SIG-M5 (cell line): ENCODE data around the gene IL22.

Experiments
- DNase-seq: peaks from one replicate; lab custom pipeline; 2025; lab: John Stamatoyannopoulos, UW

IL22 gene

DNA sequence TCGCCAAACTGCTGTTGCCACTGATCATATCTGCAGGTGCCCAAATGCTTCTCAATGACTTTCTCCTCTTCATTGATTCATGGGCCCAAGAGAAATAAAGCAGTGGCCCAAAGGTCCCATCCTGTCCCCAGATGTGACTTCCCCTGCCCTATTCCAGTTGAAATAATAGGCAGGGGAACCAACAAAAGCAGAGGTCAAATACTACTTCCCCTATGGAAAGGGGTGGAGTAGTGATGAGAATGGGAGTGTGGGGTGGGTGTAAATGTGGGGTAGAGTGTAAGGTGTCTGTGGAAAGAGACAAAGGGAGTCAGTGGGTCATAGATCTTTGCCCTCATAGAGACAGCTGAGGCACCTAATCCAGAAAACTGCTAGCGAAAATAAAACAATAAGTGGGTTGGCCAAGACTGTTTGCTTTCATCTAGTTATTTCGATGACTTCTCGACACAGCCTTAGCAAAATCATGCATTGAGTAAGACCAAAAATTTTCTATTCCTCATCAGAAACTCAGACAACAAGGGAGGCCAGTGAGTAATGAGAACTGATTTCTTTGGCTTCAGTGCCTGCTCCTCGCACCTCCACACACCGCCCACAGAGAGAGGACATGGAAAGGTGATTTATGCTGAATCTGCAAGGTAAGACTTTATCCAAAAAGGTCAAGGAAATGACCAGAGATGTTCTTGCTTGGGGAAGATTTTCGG lies 10.9 kb upstream of the IL22 start:
- no peak for DNase-seq

DNA sequence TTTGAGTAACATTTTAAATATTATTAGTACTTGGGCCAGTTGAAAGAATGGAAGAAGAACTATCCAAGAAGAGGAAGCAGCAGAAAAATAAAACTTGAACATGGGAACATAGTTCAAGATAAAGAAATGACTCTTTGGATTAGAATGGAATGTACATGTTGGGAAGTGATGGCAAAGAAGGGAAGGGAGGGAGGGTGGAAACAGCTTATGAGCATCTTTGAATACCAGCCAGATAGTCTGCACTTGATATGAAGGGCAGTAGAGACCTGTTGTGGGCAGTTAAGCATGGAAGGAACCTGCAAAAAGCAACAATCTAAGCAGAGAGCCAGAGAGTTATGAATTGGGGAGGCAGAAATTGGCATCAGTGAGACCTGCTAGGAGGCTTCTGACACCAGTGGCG lies 10.0 kb upstream of the IL22 start:
- DNase-seq = no peak

DNA sequence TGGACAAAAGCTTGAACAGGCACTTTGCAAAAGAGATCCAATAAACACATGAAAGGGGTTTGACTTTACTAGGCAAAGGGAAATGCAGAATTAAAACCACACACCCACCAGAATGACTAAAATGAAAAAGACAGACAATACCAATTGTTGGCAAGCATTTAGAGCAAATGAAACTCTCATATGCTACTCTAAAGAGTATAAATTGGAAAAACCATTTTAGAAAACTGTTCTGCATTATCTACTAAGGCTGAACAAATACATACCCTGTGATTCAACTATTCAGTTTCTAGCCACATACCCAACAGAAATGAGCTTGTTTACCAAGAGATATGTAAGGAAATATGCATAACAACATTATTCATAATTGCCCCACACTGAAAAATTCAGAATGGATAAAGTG lies 8.5 kb upstream of the IL22 start:
- no peak for DNase-seq

DNA sequence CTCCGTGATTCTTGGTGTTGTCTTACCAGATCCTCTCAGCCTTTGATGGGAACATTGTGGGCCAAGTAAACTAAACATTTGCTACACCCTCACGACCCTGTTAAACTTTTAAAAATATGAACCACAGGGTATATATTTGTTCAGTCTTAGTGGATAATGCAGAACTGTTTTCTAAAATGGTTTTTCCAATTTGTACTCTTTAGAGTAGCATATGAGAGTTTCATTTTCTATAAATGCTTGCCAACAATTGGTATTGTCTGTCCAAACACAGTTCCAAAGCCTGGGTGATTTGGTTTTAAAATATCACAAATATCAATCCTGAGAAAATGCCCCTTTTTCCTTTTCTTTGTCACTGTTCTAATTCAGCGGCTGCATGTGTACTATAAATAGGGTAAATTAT lies 6.7 kb upstream of the IL22 start:
- no peak for DNase-seq

DNA sequence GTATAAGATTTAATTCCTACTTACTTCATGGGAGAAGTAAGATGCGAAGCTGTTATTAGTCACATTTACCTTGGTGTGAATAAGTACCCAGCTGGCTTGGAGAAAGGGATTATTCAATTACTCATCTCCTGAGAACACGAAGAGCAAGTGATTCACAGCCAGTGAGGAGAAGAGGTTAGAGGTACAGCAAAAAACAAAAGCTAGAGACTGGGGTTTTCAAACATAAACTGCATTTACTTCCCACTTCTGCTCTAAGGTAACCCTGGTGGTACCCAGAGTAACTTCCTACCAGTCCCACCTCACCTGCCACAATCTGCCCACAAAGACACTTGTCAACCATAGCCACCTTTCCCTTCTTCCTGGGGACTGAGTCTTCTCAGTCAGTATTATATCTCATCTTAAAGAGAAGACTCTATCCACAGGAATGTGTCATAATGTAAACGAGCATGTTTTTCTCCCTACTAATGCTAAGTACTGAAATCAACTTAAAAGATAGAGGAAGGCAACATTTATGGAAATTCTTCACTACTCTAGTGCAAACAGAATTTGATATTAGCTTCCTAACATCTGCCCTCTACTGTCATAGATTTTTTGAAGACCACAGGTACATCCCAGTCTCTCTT lies 6.0 kb upstream of the IL22 start:
- no peak for DNase-seq

DNA sequence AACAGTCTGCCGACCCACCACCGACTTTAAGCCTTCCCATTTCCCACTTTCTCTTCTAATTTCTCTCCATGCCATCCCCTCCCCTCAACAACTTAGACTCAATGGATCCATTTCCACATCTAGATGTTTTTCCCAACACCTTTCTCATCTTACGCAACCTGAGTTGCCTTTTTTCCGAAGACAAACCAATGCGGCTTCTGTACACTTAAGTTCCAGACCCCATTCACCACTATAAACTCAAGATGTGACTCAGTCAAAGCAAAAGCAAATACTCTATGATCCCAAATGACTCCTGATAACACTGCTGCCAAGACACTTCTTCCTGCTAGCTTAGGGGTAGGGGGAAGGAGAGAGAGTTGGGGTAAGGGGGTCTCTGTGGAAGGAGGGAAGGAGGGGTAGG lies 1.3 kb downstream of the IL22 start:
- no peak for DNase-seq

DNA sequence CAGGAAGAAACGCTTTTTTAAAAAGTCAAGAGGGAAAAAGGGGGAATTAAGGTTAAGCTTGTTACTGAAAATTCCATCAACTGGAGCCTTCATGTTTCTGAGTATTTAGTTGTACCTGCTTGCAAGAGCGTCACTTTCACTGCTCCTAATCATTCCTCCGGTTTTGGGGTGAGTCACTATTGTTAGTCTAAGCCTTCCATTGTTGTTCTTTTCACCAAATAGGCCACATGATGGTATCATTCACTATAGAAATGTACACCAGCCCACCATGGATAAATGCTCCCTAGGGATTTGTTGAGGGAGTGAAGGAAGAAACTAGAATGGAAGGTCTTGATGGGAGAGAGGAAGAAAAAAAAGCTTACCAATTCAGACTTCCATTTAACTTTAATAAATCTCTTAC lies 3.0 kb downstream of the IL22 start:
- DNase-seq = no peak

DNA sequence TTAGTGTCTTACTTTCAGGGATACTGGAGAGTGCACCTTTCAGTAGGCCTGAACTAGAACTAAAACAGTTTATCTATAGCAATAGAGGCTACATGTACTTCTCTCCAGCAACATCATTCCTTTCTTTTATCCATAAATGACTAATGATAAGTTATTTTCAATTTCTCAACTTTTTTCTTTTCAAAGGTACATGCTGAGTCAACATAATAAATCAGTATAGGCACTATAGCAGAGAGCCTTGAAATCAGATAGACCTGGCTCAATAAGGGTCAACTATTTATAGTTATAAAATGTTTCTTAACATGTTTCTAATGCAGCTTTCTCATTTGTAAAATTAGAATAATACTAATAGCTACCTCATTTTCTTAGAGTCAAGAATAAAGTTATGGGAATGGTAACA lies 5.6 kb downstream of the IL22 start:
- DNase-seq = no peak

DNA sequence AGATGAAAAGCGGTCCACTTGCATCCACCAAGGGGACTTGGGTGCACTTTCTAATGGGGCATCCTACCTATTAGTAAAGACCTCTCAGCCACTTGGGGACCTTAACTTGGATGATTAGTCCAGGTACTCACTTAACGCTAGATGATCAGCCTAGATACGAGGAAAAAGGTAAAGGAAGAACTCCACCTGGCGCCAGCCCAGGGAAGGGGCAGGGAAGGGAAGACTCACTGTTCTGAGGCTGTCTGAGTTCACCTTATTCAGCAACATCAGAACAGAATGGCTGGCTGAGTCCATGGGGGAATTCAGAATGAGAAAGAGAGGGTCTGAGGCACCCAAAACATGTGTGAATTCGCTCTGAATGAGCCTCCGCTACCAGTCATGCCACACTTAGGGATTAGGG lies 7.1 kb downstream of the IL22 start:
- DNase-seq = no peak

DNA sequence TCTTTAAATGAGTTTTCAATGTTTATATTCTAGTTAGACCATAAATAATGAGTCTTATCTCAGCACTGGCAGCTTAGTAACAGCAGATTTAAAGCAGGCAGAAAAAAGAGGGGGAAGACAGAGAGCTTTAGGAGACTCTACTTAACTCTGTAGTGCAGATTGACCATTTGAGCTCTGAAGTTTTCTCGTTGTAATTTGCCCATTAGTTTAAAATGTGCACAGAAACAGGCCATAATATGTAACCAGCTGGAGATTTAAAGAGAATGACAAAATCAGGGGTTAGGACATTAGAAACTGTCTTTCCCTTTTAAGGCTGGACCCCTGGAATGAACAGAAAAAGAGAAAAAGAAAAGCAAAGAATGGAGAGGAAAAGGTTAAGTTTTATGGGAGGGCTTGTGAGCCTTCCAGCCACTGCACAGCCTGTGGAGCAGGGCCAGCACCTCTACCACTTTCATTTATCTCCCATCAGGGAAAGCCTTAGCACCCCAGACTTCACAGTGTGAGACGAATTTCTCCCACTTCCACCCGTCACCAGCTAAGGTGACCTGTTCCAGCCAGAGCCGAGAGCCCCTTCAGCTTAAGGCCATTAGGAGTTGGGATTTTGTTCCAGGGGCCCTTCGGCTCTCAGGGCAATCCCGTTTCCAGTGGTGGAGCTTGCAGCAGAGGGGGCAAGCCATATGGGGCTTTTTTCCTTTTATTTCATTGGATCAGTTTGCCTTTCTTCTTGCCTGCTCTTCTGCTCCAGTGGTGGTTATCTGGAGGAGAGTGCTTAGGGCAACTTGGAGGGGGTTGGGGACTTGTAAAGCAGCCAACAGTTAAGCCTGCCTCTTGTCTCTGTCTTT lies 8.0 kb downstream of the IL22 start:
- DNase-seq = no peak

DNA sequence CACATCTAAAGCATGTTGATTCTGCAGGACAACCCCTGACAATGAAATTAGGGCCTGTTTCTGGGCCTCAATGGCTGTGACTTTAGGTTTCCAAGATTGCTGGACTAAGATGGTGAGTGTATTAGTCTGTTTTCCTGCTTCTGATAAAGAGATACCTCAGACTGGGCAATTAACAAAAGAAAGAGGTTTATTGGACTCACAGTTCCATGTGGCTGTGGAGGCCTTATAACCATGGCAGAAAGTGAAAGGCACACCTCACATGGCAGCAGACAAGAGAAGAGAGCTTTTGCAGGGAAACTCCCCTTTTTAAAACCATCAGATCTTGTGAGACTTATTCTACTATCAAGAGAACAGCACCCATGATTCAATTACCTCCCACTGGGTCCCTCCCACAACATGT lies 10.6 kb downstream of the IL22 start:
- DNase-seq = no peak

DNA sequence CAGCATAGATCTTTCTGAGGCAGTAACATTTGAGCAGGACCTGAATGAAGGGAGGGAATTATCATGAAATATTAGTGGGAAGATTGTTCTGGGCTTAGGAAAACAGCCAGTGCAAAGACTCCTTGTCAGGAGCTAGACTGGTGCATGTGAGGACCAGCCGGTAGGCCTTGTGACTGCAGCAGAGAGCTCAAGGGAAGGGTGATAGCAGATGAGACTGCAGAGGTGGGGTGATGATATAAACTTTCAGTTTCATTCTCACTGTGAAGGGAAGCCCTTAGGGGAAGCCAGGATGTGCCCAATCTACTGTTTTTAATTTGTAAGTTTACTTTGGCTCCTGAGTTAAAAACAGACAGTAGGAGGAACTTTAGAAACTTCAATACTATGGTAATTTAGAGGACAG lies 12.4 kb downstream of the IL22 start:
- no peak for DNase-seq

DNA sequence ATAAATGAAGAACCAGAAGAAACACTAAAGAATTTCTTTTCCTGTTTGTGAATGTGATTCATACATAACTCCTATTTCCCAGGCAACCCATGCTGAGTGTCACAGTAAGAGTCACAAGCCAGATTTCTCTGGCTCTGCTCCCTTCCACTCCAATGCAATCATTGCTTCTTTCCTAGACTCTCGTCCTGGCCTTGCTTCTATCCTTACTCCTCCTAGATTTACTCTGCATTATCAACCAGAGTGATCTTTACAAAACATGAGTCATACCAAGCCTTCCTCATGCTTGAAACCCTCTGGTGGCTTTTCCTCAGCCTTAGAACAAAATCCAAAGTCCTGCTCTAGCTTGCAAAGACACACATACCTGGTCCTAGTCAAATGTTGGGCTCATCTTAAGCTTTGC lies 13.3 kb downstream of the IL22 start:
- no peak for DNase-seq

DNA sequence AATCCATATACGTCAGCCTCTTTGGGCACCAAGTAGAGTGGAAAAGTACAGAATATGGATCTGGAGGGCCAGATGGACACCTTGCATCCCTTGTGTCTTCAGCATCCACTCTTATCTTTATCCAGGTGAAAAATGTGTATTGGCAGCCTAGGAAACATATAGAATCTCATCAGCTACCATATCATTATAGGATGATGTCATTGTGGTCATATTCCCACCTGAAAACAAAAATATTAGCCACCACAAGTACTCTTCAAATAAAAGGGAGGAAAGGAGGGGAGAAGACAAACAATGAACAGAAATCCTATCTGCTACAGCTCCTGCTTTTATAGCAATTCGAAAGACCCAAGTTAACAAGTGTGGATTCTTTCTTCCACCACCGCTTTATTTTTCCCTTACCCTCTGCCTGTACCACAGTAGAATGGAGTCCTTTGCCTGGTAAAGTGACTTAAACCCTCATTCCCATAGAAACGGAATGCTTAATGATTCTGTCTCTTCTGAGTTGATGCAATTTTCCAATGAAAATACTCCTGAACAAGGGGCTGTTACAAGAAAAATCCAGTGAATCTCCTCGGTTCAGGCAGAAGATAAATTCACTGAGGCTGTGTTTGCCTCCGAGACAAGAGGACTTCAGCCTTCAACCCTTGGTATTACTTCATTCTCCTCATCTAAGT lies 14.0 kb downstream of the IL22 start:
- DNase-seq = no peak

DNA sequence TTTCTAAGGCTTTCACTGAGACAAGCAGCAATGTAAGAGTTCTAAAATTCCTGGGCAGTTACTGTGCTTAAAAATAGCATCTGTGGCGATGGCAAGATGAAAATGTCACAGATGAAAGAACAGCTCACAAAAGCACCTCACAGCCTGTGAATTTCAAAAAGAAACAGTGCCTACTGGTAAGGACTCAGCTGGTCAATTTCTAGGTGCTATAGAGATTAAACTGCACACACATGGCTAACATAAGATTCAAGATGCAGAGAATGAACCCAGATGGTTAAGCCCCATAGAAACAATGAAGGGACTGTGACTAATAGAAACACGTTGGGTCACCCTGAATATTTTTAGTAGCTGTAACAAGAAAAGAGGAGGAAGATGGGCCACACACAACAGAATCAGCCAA lies 15.8 kb downstream of the IL22 start:
- no peak for DNase-seq

DNA sequence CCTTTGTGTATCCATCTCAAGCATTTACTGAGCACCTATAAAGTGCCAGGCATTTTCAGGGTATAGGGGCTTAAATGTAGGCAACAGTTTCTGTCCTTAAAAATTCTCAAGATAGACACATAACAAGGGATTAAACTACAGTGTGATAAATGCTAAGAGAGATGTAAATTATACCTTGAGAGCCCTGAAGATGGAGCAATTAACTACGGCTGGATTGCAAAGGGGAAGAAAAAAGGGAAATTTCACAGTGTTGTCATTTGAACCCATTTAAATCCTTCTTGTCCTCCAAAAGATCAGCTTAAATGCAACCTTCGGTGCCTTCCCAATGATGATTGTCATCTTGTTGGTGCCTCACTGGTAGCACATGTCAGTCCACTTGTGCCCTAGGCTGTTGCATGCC lies 16.3 kb downstream of the IL22 start:
- DNase-seq = no peak

DNA sequence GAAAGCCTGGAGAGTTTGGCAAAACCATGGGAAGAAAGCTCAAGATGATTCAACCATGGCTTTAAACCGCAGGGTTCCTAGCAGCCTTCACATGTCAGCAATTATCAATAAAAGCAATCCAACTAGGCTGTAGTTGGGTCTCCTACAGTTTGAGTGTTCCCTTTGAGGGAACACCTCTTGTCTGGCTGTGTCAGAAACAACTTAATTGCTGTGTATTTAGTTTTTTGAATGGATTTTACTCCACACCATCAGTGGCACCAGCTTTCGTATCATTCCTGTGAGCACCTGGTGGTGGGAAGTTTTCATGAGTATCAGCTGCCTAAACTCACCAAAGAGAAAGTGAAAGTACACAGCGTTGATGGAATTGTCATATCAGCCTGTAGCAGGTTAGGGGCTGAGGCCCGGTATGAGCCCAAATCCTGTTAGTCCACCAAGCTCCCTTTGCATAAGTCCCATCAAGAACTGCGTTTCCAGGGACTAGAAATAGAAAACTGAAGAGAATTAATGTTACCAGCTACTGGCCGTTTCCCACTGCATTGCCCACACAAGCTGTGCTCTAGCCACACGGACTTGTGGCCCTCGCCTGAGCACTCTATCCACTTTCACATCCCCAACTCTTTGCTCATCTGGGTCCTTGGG lies 16.9 kb downstream of the IL22 start:
- DNase-seq = no peak

DNA sequence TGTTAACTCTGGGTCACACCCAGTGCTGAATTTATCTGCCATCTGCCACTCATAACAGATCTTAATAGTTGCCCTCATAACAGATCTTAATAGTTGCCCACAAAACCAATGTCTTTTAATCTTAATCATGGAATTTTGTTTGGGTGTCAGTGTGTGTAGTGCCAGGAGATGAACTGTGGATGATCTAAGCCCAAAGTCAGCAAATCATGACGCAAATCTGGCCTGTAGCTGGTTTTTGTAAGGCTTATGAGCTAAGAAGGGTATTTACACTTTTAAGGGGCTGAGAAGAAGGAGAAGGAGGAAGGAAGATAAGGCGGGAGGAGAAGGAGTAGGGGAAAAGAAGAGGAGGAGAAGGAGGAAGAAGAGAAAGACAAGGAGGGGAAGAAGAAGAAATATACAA lies 17.8 kb downstream of the IL22 start:
- DNase-seq = no peak

DNA sequence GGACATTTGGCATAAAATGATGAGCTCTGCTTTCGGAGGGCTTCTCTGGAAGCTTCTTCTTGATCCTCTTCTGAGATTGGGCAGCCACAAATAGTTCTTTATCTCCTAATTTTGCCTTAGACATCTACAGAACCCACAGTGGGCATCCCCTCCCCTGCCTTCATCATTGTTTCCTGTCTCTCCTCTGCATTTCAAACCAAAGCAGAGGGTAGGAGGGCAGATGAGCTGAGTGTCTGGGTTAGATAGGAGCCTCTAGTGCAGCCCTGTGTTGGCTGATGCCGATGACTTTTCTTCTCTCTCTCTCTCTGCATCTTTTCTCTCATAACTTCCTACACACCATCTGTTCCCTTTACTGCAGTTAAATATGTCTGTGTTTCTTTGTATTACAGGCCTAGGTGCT lies 19.3 kb downstream of the IL22 start:
- DNase-seq = no peak

DNA sequence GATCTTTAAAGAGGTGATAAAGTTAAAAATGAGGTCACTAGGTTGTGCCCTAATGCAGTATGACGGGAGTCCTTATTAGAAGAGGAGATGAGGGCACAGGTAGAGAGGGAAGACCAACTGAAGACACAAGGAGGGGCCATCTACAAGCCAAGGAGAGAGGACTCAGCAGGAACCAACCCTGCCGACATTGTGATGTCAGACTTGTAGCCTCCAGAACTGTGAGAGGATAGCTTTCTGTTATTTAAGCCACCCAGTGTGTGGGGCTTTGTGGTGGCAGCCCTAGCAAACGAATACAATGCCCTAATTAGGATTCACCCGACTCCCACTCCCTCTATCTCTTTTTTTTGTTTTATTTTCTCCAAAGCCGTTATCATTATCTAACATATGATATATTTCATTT lies 19.9 kb downstream of the IL22 start:
- no peak for DNase-seq

DNA sequence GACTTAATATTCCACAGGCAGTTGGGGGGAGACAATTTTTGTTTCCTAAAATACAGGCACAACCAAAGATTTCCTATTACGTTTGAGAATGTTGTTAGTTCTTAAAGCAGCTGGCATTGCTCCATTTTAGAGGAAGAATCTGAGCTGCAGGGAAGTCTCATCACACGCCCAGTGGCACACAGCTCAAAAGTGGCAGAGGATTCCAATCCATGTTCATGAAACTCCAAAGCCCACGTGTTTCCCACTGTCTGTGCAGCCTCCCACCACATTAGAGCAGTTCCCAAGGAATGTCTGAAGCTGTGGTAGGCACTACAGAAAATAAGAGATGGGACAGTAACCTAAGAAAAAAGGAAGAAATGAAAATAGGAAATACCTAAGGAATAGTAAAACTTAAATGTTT lies 21.7 kb downstream of the IL22 start:
- DNase-seq = no peak

DNA sequence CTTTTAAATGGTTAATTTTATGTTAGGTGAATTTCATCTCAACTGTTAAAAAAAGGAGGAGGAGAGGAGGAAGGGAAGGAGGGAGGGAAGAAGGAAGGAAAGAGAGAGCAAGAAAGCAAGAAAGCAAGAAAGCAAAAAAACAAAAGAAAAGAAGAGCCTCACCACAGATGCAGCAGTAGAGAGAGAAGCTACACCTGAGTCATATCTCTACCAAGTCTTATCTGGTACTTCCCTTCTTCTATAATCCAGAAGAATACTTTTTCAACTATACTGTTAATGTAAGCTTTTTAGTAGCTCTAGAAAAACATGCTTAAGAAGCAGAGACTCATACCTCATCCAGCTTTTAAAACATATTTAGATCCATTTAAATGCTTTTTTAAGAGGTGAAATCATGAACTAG lies 22.2 kb downstream of the IL22 start:
- no peak for DNase-seq
